Calu3 (cell line): ENCODE measurements around the gene GPR162. TPM values are rescaled to one million over a fixed set of nuclear protein-coding genes. Genes with fewer than 3 reads are reported as not detected.
A peak's percentile ranks its signal among the peaks of the same experiment; 100 is the strongest.

Source experiments
- BruUV-seq: library from RNA; stranded (reverse); fragments of 400-500 nt; replicated peaks from 2 replicates; lab custom pipeline; 2021; lab: Mats Ljungman, UMichigan
- CTCF ChIA-PET: fragments of 300-600 bp; sonication (Branson Sonifier 250); formaldehyde crosslinking; loops from one replicate; lab custom pipeline; 2022; ENCODE audit warnings: antibody characterized with exemption; lab: Charles Lee
- DNase-seq: peaks from one replicate; pipeline ENCODE4 v3.0.0; 2022
- H3K27ac Mint-ChIP-seq: one replicate; pipeline ENCODE4 v1.8.0; 2022; ENCODE audit warnings: mixed read lengths; ENCODE audit not compliant: unreplicated experiment
- H3K27me3 Mint-ChIP-seq: one replicate; pipeline ENCODE4 v1.8.0; 2022; ENCODE audit warnings: mixed read lengths; ENCODE audit not compliant: unreplicated experiment
- H3K36me3 Mint-ChIP-seq: one replicate; pipeline ENCODE4 v1.8.0; 2022; ENCODE audit warnings: mild to moderate bottlenecking, moderate library complexity, mixed read lengths; ENCODE audit not compliant: insufficient read depth, unreplicated experiment
- H3K4me1 Mint-ChIP-seq: one replicate; pipeline ENCODE4 v1.8.0; 2022; ENCODE audit warnings: mild to moderate bottlenecking, low read depth, mixed read lengths; ENCODE audit not compliant: unreplicated experiment
- H3K4me3 Mint-ChIP-seq: one replicate; pipeline ENCODE4 v1.8.0; 2022; ENCODE audit warnings: mild to moderate bottlenecking, low read depth, moderate library complexity, mixed read lengths; ENCODE audit not compliant: unreplicated experiment
- H3K9me3 Mint-ChIP-seq: one replicate; pipeline ENCODE4 v1.8.0; 2022; ENCODE audit warnings: low read depth, mixed read lengths; ENCODE audit not compliant: unreplicated experiment
- CTCF ChIP-seq: fragments of 200-600 bp; IDR thresholded peaks from one replicate; pipeline ENCODE4 v1.8.0; 2022; ENCODE audit warnings: antibody characterized with exemption; ENCODE audit not compliant: unreplicated experiment
- intact Hi-C: fragments of 100-400 bp; cut with micrococcal nuclease; formaldehyde crosslinking; loops from one replicate; pipeline ENCODE4 v1.10.0; 2022; ENCODE audit not compliant: unreplicated experiment
- total RNA-seq: library from RNA; stranded (reverse); gene quantifications from 2 replicates; pipeline ENCODE4 v1.2.3, GENCODE V29; 2022

The GPR162 gene
- total RNA-seq, 1 experiment from 2014 or later = not detected

- Mint-ChIP-seq H3K4me3 (peak overlapping the region; percentile 94), H3K27ac (no peak overlapping the region), H3K4me1 (peaks cover 26% of the 10 kb centered on the region), H3K27me3 (no peaks in the 10 kb centered on the region), H3K9me3 (no peaks in the 10 kb centered on the region), H3K36me3 (peaks cover 49% of the 10 kb centered on the region)
- TF ChIP-seq CTCF = no peak
- DNase-seq = no peak
- intact Hi-C loops = no loop called here
- BruUV-seq = no TSS peak
- CTCF ChIA-PET = no interaction called here
Measured at GRCh38 chr12:6849427-6849826, 27.8 kb downstream of the GPR162 start.

- Mint-ChIP-seq H3K4me3 (peak overlapping the region; percentile 94), H3K27ac (peak overlapping the region; percentile 89), H3K27me3 (no peaks in the 10 kb centered on the region), H3K9me3 (no peaks in the 10 kb centered on the region), H3K36me3 (peaks cover 49% of the 10 kb centered on the region), H3K4me1 (peaks cover 27% of the 10 kb centered on the region)
- TF ChIP-seq CTCF = no peak
- intact Hi-C loops = no loop called here
- DNase-seq = no peak
- BruUV-seq = no TSS peak
- CTCF ChIA-PET = interaction anchor here (2.7 to 2.8 kb wide), 2 partner anchors 10 to 16 kb away, joined by 8 to 10 read pairs; partner anchors contain the start of gene GNB3
Measured at GRCh38 chr12:6849976-6850560, 28.4 kb downstream of the GPR162 start.

GRCh38 chr12:6850796-6851152 lies 29.2 kb downstream of the GPR162 start:
- H3K4me3 Mint-ChIP-seq = peak overlapping the region; percentile 94
- intact Hi-C loops = loop anchor here (1.0 kb wide), 1 partner anchor 15 kb away; no protein-coding TSS in a partner anchor
- CTCF ChIA-PET = interaction anchor here (1.1 to 3.0 kb wide), 7 partner anchors 11 to 98 kb away, joined by 4 to 19 read pairs (median 10); partner anchors contain the start of genes GNB3, MLF2 and SPSB2
- H3K27me3 Mint-ChIP-seq = no peaks in the 10 kb centered on the region
- H3K4me1 Mint-ChIP-seq = peaks cover 27% of the 10 kb centered on the region
- H3K9me3 Mint-ChIP-seq = no peaks in the 10 kb centered on the region
- peak overlapping the region; percentile 89 for H3K27ac Mint-ChIP-seq
- DNase-seq = no peak
- TF ChIP-seq CTCF = no peak
- TSS peak; percentile 77 for BruUV-seq
- H3K36me3 Mint-ChIP-seq = peaks cover 49% of the 10 kb centered on the region

- BruUV-seq = no TSS peak
- H3K9me3 Mint-ChIP-seq = no peaks in the 10 kb centered on the region
- peaks cover 27% of the 10 kb centered on the region for H3K4me1 Mint-ChIP-seq
- peak within 1 kb of the TSS; percentile 94 for H3K4me3 Mint-ChIP-seq
- DNase-seq = peak; percentile 95
- H3K27me3 Mint-ChIP-seq = no peaks in the 10 kb centered on the region
- peaks cover 49% of the 10 kb centered on the region for H3K36me3 Mint-ChIP-seq
- intact Hi-C loops = loop anchor here (1.0 kb wide), 1 partner anchor 16 kb away; no protein-coding TSS in a partner anchor
- CTCF ChIA-PET = interaction anchor here (0.7 to 3.0 kb wide), 13 partner anchors 12 to 128 kb away, joined by 3 to 19 read pairs (median 7); partner anchors contain the start of genes COPS7A, GNB3, MLF2 and PTMS
- no peak for TF ChIP-seq CTCF
- peak within 1 kb of the TSS; percentile 89 for H3K27ac Mint-ChIP-seq
Measured at GRCh38 chr12:6851153-6851920, 29.7 kb downstream of the GPR162 start, which contains the start of gene CDCA3. TSS of gene CDCA3 (minus strand) at chr12:6851286. CDS start at chr12:6850952, 334 bp downstream.
